Psoas muscle (tissue), 8 donors: ENCODE results near the gene LHFPL3. TPM values are rescaled to one million over a fixed set of nuclear protein-coding genes. Genes with fewer than 3 reads are reported as not detected.

Source experiments
- ATAC-seq, 4 donors: fragments of 200-7000 bp; cut with Tn5 transposase; one replicate each; pipeline ENCODE4 v1.9.1; 2020; ENCODE audit warnings: moderate library complexity in 3 of 4, mild to moderate bottlenecking in 2 of 4
- DNase-seq, 2 donors: peaks; one replicate each; pipeline ENCODE4 v3.0.0-alpha.2; 2020
- H3K27ac ChIP-seq: fragments of 200-600 bp; one replicate; pipeline ENCODE4 v1.8.0; 2022
- H3K27me3 ChIP-seq, 3 donors: fragments of 200-600 bp in 1 of 3; one replicate each; pipeline versions ENCODE4 v1.6.1 to v1.8.0; 2013 to 2022; ENCODE audit warnings: low read length in 2 of 3, mild to moderate bottlenecking in 2 of 3, moderate library complexity in 1 of 3; ENCODE audit not compliant: insufficient read depth in 3 of 3
- H3K36me3 ChIP-seq, 2 donors: fragments of 200-600 bp in 1 of 2; one replicate each; pipeline versions ENCODE4 v1.6.1 to v1.8.0; 2013 to 2022; ENCODE audit warnings: low read depth in 1 of 2, mild to moderate bottlenecking in 1 of 2, moderate library complexity in 1 of 2; ENCODE audit not compliant: insufficient read depth in 1 of 2
- H3K4me1 ChIP-seq: fragments of 200-600 bp; one replicate; pipeline ENCODE4 v1.8.0; 2022
- H3K4me3 ChIP-seq: fragments of 200-600 bp; one replicate; pipeline ENCODE4 v1.8.0; 2022; ENCODE audit warnings: mild to moderate bottlenecking
- H3K9me3 ChIP-seq: fragments of 200-600 bp; one replicate; pipeline ENCODE4 v1.8.0; 2022
- CTCF ChIP-seq: fragments of 200-600 bp; IDR thresholded peaks from one replicate; pipeline ENCODE4 v1.8.0; 2022; ENCODE audit warnings: antibody characterized with exemption
- WGBS, 3 donors: extraction: QIAGEN DNeasy Blood & Tissue Kit; methylation state at CpG; one replicate each; pipeline versions ENCODE4 v1.1.6 to v1.1.7; 2013; 5-methylcytosine and 5-hydroxymethylcytosine counted together
- intact Hi-C, 2 donors: fragments of 100-400 bp; cut with DNase I; formaldehyde crosslinking; loops; one replicate each; pipeline versions ENCODE4 v1.11.0 to v1.14.2; 2022
- polyA plus RNA-seq, 3 donors: library from polyadenylated mRNA; stranded (reverse); fragments of 200-250 nt; gene quantifications; one replicate each; pipeline ENCODE4 v1.2.3, GENCODE V29; 2013
- total RNA-seq, 4 donors: library from RNA; stranded (reverse); fragmentation: NEBNext Ultra II Directional in 2 of 4; extraction: Animal tissue kit (Norgen Biotek cat#: 25700) in 2 of 4; gene quantifications; one replicate each; pipeline versions ENCODE4 v1.2.1 to v1.2.4, GENCODE V29; 2021 to 2023
- donor health status: healthy with polysubstance abuse.
- donor health status: DM: no; HTN: no; CAD: no; lungs with moderate emphysema.
- donor health status: Bipolar disorder and iron deficiency.
- donor health status: healthy.
- donor health status: DM: yes; HTN: yes; CAD: no.
- donor health status: DM: no; HTN: no; CAD: no.
- donor health status: DM: no; HTN: no; CAD: no.
- donor health status: DM: yes; HTN: yes; CAD: no.

The LHFPL3 gene
- total and polyA plus RNA-seq, 7 donors = not detected

- Histone ChIP-seq H3K27ac (no peak overlapping the region), H3K27me3 (no peaks in the 10 kb centered on the region), H3K4me1 (no peaks in the 10 kb centered on the region), H3K4me3 (no peak overlapping the region), H3K36me3 (no peaks in the 10 kb centered on the region), H3K9me3 (no peaks in the 10 kb centered on the region)
- 28 to 32% (median 30%) methylated on average over 10 of the region's 10 CpGs for WGBS, 3 donors
- DNase-seq (no peak), ATAC-seq (no peak)
- intact Hi-C loops = no loop called here
- TF ChIP-seq CTCF = no peak
Measured at GRCh38 chr7:104772405-104773345, 444.3 kb downstream of the LHFPL3 start.

DNA sequence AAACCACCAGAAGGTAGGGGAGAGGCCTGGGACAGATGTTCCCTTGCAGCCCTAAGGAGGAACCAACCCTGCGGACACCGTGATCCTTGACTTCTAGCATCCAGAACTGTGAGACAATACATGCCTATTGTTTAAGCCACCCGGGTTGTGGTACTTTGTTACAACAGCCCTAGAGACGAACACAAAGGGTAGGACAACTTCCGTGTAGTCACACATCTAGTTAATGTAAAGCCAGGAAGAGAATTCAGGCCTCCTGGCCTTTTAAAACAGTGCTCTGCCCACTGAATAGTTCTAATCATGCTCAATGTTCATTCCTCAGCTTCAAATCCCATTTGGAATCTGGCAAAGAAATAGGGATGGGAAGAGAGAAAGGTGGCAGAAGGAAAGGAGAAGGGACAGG lies 445.4 kb downstream of the LHFPL3 start:
- 80 to 87% (median 86%) methylated on average over 5 of the region's 5 CpGs for WGBS, 3 donors
- TF ChIP-seq CTCF = no peak
- intact Hi-C loops = no loop called here
- ATAC-seq (no peak), DNase-seq (no peak)
- no peak overlapping the region for H3K4me3 ChIP-seq
- H3K36me3 ChIP-seq = no peaks in the 10 kb centered on the region
- no peaks in the 10 kb centered on the region for H3K27me3 ChIP-seq
- H3K9me3 ChIP-seq = no peaks in the 10 kb centered on the region
- no peaks in the 10 kb centered on the region for H3K4me1 ChIP-seq
- H3K27ac ChIP-seq = no peak overlapping the region

- DNase-seq = no peak
- intact Hi-C loops = no loop called here
- Histone ChIP-seq H3K9me3 (no peaks in the 10 kb centered on the region), H3K27ac (no peak overlapping the region), H3K4me3 (no peak overlapping the region), H3K4me1 (no peaks in the 10 kb centered on the region), H3K36me3 (no peaks in the 10 kb centered on the region), H3K27me3 (no peaks in the 10 kb centered on the region)
- no peak for ATAC-seq
- no peak for TF ChIP-seq CTCF
Measured at GRCh38 chr7:104775531-104775930, 447.1 kb downstream of the LHFPL3 start.

DNA sequence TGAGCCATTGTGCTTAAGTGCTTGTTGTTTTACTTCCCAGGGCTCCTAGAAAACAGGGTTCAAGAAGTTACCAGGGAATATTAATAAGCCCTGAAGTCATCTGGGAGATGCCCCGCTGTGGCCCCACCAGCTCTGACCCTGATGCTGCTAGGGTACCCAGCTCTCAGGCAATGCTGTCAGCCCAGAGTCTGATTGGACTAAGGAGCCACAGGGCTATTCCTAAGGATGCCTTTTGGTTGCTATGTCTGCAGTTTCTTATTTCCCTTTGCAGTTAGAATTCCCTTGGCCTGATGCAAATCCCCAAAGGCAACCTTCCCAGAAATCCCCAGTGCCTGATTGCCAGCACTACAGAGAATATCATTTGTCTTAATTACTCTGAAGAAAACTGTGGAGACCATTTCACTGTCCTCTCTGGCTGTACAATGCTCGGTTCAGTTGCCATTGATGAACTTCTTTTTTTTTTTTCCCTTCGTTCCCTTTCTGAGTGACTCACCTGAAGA lies 448.9 kb downstream of the LHFPL3 start:
- H3K4me3 ChIP-seq = no peak overlapping the region
- DNase-seq = no peak
- intact Hi-C loops = no loop called here
- H3K4me1 ChIP-seq = no peaks in the 10 kb centered on the region
- H3K27ac ChIP-seq = no peak overlapping the region
- ATAC-seq = no peak
- TF ChIP-seq CTCF = no peak
- peaks cover 0 to 6% (median 0%) of the 10 kb centered on the region in 3 donors for H3K27me3 ChIP-seq
- no peaks in the 10 kb centered on the region for H3K36me3 ChIP-seq
- no peaks in the 10 kb centered on the region for H3K9me3 ChIP-seq
- WGBS, 3 donors = 76 to 81% (median 79%) methylated on average over 3 of the region's 3 CpGs
